ENCODE results near the gene CBLC.
A peak's percentile ranks its signal among the peaks of the same experiment; 100 is the strongest.

The CBLC gene

DNA sequence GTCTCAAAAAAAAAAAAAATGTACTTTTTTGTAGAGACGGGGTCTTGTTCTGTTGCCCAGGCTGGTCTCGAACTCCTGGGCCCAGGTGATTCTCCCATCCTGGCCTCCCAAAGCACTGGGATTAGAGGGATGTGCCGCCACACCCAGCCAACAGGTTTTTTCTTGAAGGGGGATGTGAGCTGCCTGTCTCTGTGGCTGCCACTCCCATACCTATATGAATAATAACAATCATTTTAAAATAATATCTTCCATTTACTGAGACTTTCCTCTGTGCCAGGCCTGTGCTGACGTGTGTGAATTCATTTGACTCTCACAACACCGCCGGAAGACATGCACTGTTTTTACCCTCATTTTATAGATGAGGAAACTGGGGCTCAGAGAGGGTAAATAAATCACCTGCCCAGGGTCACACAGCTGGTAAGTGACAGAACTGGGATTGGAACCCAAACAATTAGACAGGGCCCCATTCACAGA is 36.4 kb upstream of the CBLC start:
- 21% methylated on average over 3 of the region's 6 CpGs for WGBS (ENCODE audit: insufficient coverage)

DNA sequence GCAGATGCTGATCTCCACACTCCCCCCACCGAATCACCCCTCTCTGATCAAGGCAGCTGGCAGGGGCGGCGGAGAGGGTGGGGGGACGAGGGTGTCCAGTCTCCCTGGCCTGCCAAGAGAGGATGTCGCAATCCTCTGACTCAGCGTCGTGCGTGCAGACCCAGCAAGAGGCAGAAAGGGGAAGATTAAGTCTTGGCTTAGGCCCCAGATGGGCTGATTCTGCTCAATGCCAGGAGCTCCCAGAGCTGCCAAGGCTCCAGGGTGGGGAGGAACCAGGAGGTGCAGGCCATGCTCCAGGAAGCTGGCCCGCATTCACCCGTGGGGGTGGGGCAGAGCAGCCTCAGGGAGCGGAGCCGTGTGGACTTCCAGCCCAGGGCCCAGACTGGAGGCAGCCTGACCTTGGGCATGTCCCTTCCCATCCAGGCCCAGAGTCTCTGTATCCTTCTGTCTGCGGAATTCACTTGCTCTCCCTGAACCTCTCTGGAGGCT is 35.8 kb upstream of the CBLC start:
- Histone ChIP-seq H3K4me1 (ENCODE audit: control extremely low read depth in 1 of 4, control insufficient read depth in 4 of 4, insufficient read depth in 4 of 4, low read length in 3 of 4) (peaks cover 17 to 84% (median 52%) of the 10 kb centered on the region in 4 experiments), H3K27me3 (replicated peaks in 2 of 5; ENCODE audit: control insufficient read depth in 4 of 5, insufficient read depth in 5 of 5, low read length in 4 of 5) (no peaks in the 10 kb centered on the region), H3K36me3 (ENCODE audit: control insufficient read depth in 4 of 4, insufficient read depth in 4 of 4, low read length in 3 of 4) (no peaks in the 10 kb centered on the region), H3K27ac (ENCODE audit: insufficient read depth in 1 of 2, low read depth in 1 of 2, low read length in 2 of 2, poor library complexity in 1 of 2, severe bottlenecking in 2 of 2) (peak overlapping the region; percentile 33 to 79), H3K9me3 (ENCODE audit: control extremely low read depth in 1 of 5, control insufficient read depth in 4 of 5, insufficient read depth in 2 of 5, low read depth in 1 of 5, low read length in 4 of 5) (no peaks in the 10 kb centered on the region), H3K4me3 (ENCODE audit: control insufficient read depth in 1 of 7, extremely low read depth in 1 of 7, insufficient read depth in 4 of 7, low read depth in 2 of 7, low read length in 6 of 7) (peak overlapping the region in 1 of 7 experiments; percentile 48)
- peak; percentile 95 to 98 (median 98) for DNase-seq
- POLR2A ChIA-PET = interaction anchor here (0.8 to 1.5 kb wide), 3 partner anchors 12 to 20 kb away, joined by 3 to 16 read pairs (median 3); no protein-coding TSS in a partner anchor
- CTCF ChIA-PET = interaction anchor here (1.1 to 4.7 kb wide), 7 partner anchors 8 to 25 kb away, joined by 4 to 53 read pairs (median 6); no protein-coding TSS in a partner anchor
- 6% methylated on average over 12 of the region's 13 CpGs for WGBS (ENCODE audit: insufficient coverage)

More for the DNA sequence above, 36.4 kb upstream of the CBLC start:
- no peaks in the 10 kb centered on the region for H3K36me3 ChIP-seq (ENCODE audit: control insufficient read depth in 4 of 4, insufficient read depth in 4 of 4, low read length in 3 of 4)
- H3K9me3 ChIP-seq (ENCODE audit: control extremely low read depth in 1 of 5, control insufficient read depth in 4 of 5, insufficient read depth in 2 of 5, low read depth in 1 of 5, low read length in 4 of 5) = no peaks in the 10 kb centered on the region
- POLR2A ChIA-PET = interaction anchor here (1.5 kb wide), 1 partner anchor 12 kb away, joined by 16 read pairs; no protein-coding TSS in a partner anchor
- H3K4me1 ChIP-seq (ENCODE audit: control extremely low read depth in 1 of 4, control insufficient read depth in 4 of 4, insufficient read depth in 4 of 4, low read length in 3 of 4) = peaks cover 17 to 84% (median 48%) of the 10 kb centered on the region in 4 experiments
- peak overlapping the region; percentile 66 to 77 for H3K27ac ChIP-seq (ENCODE audit: insufficient read depth in 1 of 2, low read depth in 1 of 2, low read length in 2 of 2, poor library complexity in 1 of 2, severe bottlenecking in 2 of 2)
- no peak overlapping the region for H3K4me3 ChIP-seq (ENCODE audit: control insufficient read depth in 1 of 7, extremely low read depth in 1 of 7, insufficient read depth in 4 of 7, low read depth in 2 of 7, low read length in 6 of 7)
- CTCF ChIA-PET = interaction anchor here (1.0 to 4.7 kb wide), 9 partner anchors 8 to 29 kb away, joined by 3 to 53 read pairs (median 6); no protein-coding TSS in a partner anchor
- DNase-seq = no peak
- no peaks in the 10 kb centered on the region for H3K27me3 ChIP-seq (replicated peaks in 2 of 5; ENCODE audit: control insufficient read depth in 4 of 5, insufficient read depth in 5 of 5, low read length in 4 of 5)

DNA sequence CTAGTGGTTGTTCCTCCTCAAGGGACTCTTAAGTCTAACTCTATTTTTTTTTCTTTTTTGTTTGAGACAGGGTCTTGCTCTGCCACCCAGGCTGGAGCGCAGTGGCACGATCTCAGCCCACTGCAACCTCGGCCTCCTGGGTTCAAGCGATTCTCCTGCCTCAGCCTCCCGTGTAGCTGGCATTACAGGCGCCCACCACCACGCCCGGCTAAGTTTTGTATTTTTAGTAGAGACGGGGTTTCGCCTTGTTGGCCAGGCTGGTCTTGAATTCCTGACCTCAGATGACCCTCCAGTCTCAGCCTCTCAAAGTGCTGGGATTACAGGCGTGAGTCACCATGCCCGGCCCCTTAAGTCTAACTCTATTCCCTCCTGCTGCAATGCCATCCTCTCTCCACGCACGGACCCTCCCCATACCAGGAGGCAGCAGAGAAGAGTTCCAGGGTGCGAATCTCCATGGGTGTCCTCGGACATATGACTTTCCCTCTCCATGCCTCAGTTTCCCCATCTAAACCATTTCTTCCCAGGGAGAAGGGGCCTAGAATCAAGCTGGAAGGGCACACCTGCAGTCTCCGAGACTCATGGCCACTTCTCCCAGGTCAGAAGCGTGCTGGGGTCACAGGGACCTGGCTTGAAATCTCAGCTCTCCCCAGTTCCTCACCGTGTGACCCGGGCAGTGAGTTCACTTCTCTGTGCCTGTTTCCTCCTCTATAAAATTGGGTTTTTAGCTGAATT is 35.2 kb upstream of the CBLC start:
- 89% methylated on average over 15 of the region's 20 CpGs for WGBS (ENCODE audit: insufficient coverage)
- no peaks in the 10 kb centered on the region for H3K27me3 ChIP-seq (replicated peaks in 2 of 5; ENCODE audit: control insufficient read depth in 4 of 5, insufficient read depth in 5 of 5, low read length in 4 of 5)
- ChIA-PET POLR2A (interaction anchor here (0.8 to 1.6 kb wide), 5 partner anchors 11 to 20 kb away, joined by 3 to 16 read pairs (median 3); no protein-coding TSS in a partner anchor), CTCF (interaction anchor here (1.1 to 4.7 kb wide), 8 partner anchors 10 to 48 kb away, joined by 4 to 53 read pairs (median 6); no protein-coding TSS in a partner anchor)
- H3K4me1 ChIP-seq (ENCODE audit: control extremely low read depth in 1 of 4, control insufficient read depth in 4 of 4, insufficient read depth in 4 of 4, low read length in 3 of 4) = peaks cover 13 to 85% (median 57%) of the 10 kb centered on the region in 4 experiments
- H3K36me3 ChIP-seq (ENCODE audit: control insufficient read depth in 4 of 4, insufficient read depth in 4 of 4, low read length in 3 of 4) = no peaks in the 10 kb centered on the region
- peak overlapping the region; percentile 33 to 79 for H3K27ac ChIP-seq (ENCODE audit: insufficient read depth in 1 of 2, low read depth in 1 of 2, low read length in 2 of 2, poor library complexity in 1 of 2, severe bottlenecking in 2 of 2)
- no peak for DNase-seq
- H3K9me3 ChIP-seq (ENCODE audit: control extremely low read depth in 1 of 5, control insufficient read depth in 4 of 5, insufficient read depth in 2 of 5, low read depth in 1 of 5, low read length in 4 of 5) = no peaks in the 10 kb centered on the region
- peak overlapping the region in 1 of 7 experiments; percentile 48 for H3K4me3 ChIP-seq (ENCODE audit: control insufficient read depth in 1 of 7, extremely low read depth in 1 of 7, insufficient read depth in 4 of 7, low read depth in 2 of 7, low read length in 6 of 7)

DNA sequence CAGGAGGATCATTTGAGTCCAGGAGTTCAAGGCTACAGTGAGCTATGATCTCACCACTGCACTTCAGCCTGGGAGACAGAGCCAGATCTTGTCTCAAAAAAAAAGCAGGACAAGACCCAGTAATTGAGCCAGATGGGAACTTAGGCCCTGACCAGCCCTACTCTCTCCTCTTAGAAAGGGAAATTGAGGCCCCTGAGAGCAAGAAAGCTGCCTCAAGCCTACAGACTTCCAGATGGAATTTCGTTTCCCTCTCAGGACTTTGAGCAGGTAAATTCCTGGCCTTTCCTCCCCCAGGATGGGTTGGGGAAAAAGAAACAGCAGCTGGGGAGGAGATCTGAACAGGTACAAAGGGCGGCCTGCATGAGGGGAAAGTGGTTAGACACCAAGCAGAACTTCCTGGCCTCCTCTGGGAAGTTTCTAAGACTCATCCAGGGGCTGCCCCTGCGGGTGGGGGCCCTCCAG is 32.8 kb upstream of the CBLC start:
- H3K36me3 ChIP-seq (ENCODE audit: control insufficient read depth in 4 of 4, insufficient read depth in 4 of 4, low read length in 3 of 4) = peaks cover 0 to 5% (median 2%) of the 10 kb centered on the region in 4 experiments
- 83% methylated on average over 3 of the region's 3 CpGs for WGBS (ENCODE audit: insufficient coverage)
- POLR2A ChIA-PET = no interaction called here
- H3K4me3 ChIP-seq (ENCODE audit: control insufficient read depth in 1 of 7, extremely low read depth in 1 of 7, insufficient read depth in 4 of 7, low read depth in 2 of 7, low read length in 6 of 7) = no peak overlapping the region
- DNase-seq = no peak
- H3K4me1 ChIP-seq (ENCODE audit: control extremely low read depth in 1 of 4, control insufficient read depth in 4 of 4, insufficient read depth in 4 of 4, low read length in 3 of 4) = peaks cover 11 to 79% (median 55%) of the 10 kb centered on the region in 4 experiments
- no peaks in the 10 kb centered on the region for H3K9me3 ChIP-seq (ENCODE audit: control extremely low read depth in 1 of 5, control insufficient read depth in 4 of 5, insufficient read depth in 2 of 5, low read depth in 1 of 5, low read length in 4 of 5)
- CTCF ChIA-PET = interaction anchor here (0.7 to 3.6 kb wide), 6 partner anchors 9 to 26 kb away, joined by 3 to 20 read pairs (median 6); no protein-coding TSS in a partner anchor
- H3K27ac ChIP-seq (ENCODE audit: insufficient read depth in 1 of 2, low read depth in 1 of 2, low read length in 2 of 2, poor library complexity in 1 of 2, severe bottlenecking in 2 of 2) = no peak overlapping the region
- H3K27me3 ChIP-seq (replicated peaks in 2 of 5; ENCODE audit: control insufficient read depth in 4 of 5, insufficient read depth in 5 of 5, low read length in 4 of 5) = no peaks in the 10 kb centered on the region

DNA sequence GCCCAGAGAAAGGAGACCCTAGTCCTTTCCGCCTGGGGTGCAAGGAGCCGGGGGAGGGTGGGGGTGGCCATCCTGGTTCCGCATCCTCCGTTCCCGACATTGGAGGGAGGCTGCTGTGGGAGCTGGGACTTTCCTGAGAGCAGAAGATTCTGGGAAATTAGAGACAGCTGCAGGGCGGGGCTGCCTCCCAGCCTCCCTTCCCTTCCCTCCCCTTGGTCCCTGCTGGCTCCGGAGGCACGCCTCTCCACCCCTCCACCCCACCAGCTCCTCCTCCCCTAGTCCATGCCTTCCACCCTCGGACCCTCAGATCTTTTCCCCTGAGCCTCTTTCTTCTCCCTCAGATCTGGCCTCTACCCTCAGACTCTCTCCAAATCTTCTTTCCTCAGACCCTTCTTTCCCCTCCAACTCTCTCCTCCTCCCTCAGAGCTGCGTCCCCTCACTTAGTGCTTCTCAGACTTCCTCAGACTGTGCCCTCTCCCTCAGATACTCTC is 32.3 kb upstream of the CBLC start:
- DNase-seq = no peak
- H3K9me3 ChIP-seq (ENCODE audit: control extremely low read depth in 1 of 5, control insufficient read depth in 4 of 5, insufficient read depth in 2 of 5, low read depth in 1 of 5, low read length in 4 of 5) = no peaks in the 10 kb centered on the region
- CTCF ChIA-PET = interaction anchor here (0.7 to 1.9 kb wide), 4 partner anchors 8 to 25 kb away, joined by 3 to 9 read pairs (median 6); no protein-coding TSS in a partner anchor
- H3K27me3 ChIP-seq (replicated peaks in 2 of 5; ENCODE audit: control insufficient read depth in 4 of 5, insufficient read depth in 5 of 5, low read length in 4 of 5) = no peaks in the 10 kb centered on the region
- WGBS (ENCODE audit: insufficient coverage) = 74% methylated on average over 6 of the region's 10 CpGs
- peaks cover 0 to 5% (median 4%) of the 10 kb centered on the region in 4 experiments for H3K36me3 ChIP-seq (ENCODE audit: control insufficient read depth in 4 of 4, insufficient read depth in 4 of 4, low read length in 3 of 4)
- H3K4me3 ChIP-seq (ENCODE audit: control insufficient read depth in 1 of 7, extremely low read depth in 1 of 7, insufficient read depth in 4 of 7, low read depth in 2 of 7, low read length in 6 of 7) = no peak overlapping the region
- peaks cover 11 to 81% (median 57%) of the 10 kb centered on the region in 4 experiments for H3K4me1 ChIP-seq (ENCODE audit: control extremely low read depth in 1 of 4, control insufficient read depth in 4 of 4, insufficient read depth in 4 of 4, low read length in 3 of 4)
- POLR2A ChIA-PET = no interaction called here
- H3K27ac ChIP-seq (ENCODE audit: insufficient read depth in 1 of 2, low read depth in 1 of 2, low read length in 2 of 2, poor library complexity in 1 of 2, severe bottlenecking in 2 of 2) = no peak overlapping the region

DNA sequence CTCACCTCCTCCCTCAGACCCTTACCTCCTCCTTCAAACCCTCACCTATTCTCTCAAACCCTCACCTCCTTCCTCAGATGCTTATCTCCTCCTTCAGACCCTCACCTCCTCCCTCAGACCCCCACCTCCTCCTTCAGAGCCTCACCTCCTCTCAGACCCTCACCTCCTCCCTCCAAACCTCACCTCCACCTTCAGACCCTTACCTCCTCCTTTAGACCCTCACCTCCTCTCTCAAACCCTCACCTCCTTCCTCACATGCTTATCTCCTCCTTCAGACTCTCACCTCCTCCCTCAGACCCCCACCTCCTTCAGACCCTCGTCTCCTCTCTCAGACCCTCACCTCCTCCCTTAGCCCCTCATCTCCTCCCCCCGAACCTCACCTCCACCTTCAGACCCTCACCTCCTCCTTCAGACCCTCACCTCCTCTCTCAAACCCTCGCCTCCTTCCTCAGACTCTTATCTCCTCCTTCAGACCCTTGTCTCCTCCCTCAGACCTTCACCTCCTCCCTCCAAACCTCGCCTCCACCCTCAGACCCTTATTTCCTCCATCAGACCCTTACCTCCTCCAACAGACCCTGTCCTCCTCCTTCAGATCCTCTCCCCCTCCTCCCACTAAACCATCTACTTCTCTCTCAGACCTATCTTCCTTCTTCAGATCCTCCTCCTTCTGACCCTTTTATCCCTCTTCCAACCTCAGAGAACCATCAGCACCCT is 31.6 kb upstream of the CBLC start:
- peaks cover 0 to 10% (median 7%) of the 10 kb centered on the region in 4 experiments for H3K36me3 ChIP-seq (ENCODE audit: control insufficient read depth in 4 of 4, insufficient read depth in 4 of 4, low read length in 3 of 4)
- H3K4me3 ChIP-seq (ENCODE audit: control insufficient read depth in 1 of 7, extremely low read depth in 1 of 7, insufficient read depth in 4 of 7, low read depth in 2 of 7, low read length in 6 of 7) = no peak overlapping the region
- WGBS (ENCODE audit: insufficient coverage) = 52% methylated on average over 4 of the region's 4 CpGs
- no peaks in the 10 kb centered on the region for H3K27me3 ChIP-seq (replicated peaks in 2 of 5; ENCODE audit: control insufficient read depth in 4 of 5, insufficient read depth in 5 of 5, low read length in 4 of 5)
- no peak for DNase-seq
- no peak overlapping the region for H3K27ac ChIP-seq (ENCODE audit: insufficient read depth in 1 of 2, low read depth in 1 of 2, low read length in 2 of 2, poor library complexity in 1 of 2, severe bottlenecking in 2 of 2)
- CTCF ChIA-PET = interaction anchor here (0.7 to 1.9 kb wide), 4 partner anchors 7 to 25 kb away, joined by 3 to 9 read pairs (median 6); no protein-coding TSS in a partner anchor
- H3K4me1 ChIP-seq (ENCODE audit: control extremely low read depth in 1 of 4, control insufficient read depth in 4 of 4, insufficient read depth in 4 of 4, low read length in 3 of 4) = peaks cover 14 to 81% (median 58%) of the 10 kb centered on the region in 4 experiments
- POLR2A ChIA-PET = no interaction called here
- no peaks in the 10 kb centered on the region for H3K9me3 ChIP-seq (ENCODE audit: control extremely low read depth in 1 of 5, control insufficient read depth in 4 of 5, insufficient read depth in 2 of 5, low read depth in 1 of 5, low read length in 4 of 5)

Data from common myeloid progenitor, CD34-positive (primary cell).